IPS-18c (cell line): ENCODE data around the gene HPGDS.
"Not testable (repeated sequence)": the region's sequence is repeated elsewhere in the genome, so short reads cannot be mapped to it uniquely, and the experiment has no call there.

ENCODE experiments used
- H3K4me3 ChIP-seq: 2 replicates; pipeline ENCODE4 v1.7.0; 2013; ENCODE audit warnings: low read depth, mild to moderate bottlenecking, low read length, moderate library complexity; ENCODE audit not compliant: insufficient read depth
- H3K9me3 ChIP-seq: one replicate; pipeline ENCODE4 v1.6.1; 2013; ENCODE audit warnings: mild to moderate bottlenecking, low read length, moderate library complexity; ENCODE audit not compliant: control insufficient read depth, insufficient read depth

HPGDS gene

GRCh38 chr4:94338681-94339351 is 3.8 kb downstream of the HPGDS start:
- no peaks in the 10 kb centered on the region for H3K9me3 ChIP-seq
- H3K4me3 ChIP-seq, result no peak overlapping the region

GRCh38 chr4:94336791-94337190 is 5.8 kb downstream of the HPGDS start:
- H3K4me3 ChIP-seq, H3K9me3 ChIP-seq: not testable (repeated sequence)

- H3K4me3 ChIP-seq, result no peak overlapping the region
Observed at GRCh38 chr4:94336303-94336702, 6.3 kb downstream of the HPGDS start.

GRCh38 chr4:94334962-94335361 is 7.7 kb downstream of the HPGDS start:
- Histone ChIP-seq H3K4me3 (no peak overlapping the region), H3K9me3 (no peaks in the 10 kb centered on the region)

More at GRCh38 chr4:94336303-94336702, 6.3 kb downstream of the HPGDS start:
- no peaks in the 10 kb centered on the region for H3K9me3 ChIP-seq

- Histone ChIP-seq H3K9me3 (no peaks in the 10 kb centered on the region), H3K4me3 (no peak overlapping the region)
Observed at GRCh38 chr4:94334476-94334875, 8.2 kb downstream of the HPGDS start.

- H3K9me3 ChIP-seq, result no peaks in the 10 kb centered on the region
Observed at GRCh38 chr4:94333866-94334265, 8.8 kb downstream of the HPGDS start.

GRCh38 chr4:94332983-94333590 is 9.5 kb downstream of the HPGDS start:
- Histone ChIP-seq H3K9me3 (no peaks in the 10 kb centered on the region), H3K4me3 (no peak overlapping the region)

More at GRCh38 chr4:94333866-94334265, 8.8 kb downstream of the HPGDS start:
- no peak overlapping the region for H3K4me3 ChIP-seq

- Histone ChIP-seq H3K9me3 (peaks cover 1% of the 10 kb centered on the region), H3K4me3 (no peak overlapping the region)
Observed at GRCh38 chr4:94329933-94330332, 12.7 kb downstream of the HPGDS start.

GRCh38 chr4:94325835-94326234 is 16.8 kb downstream of the HPGDS start:
- no peak overlapping the region for H3K4me3 ChIP-seq
- peaks cover 5% of the 10 kb centered on the region for H3K9me3 ChIP-seq

- not testable (repeated sequence) for H3K4me3 ChIP-seq, H3K9me3 ChIP-seq
Observed at GRCh38 chr4:94319927-94320326, 22.7 kb downstream of the HPGDS start.

GRCh38 chr4:94307231-94307871 is 35.3 kb downstream of the HPGDS start:
- no peaks in the 10 kb centered on the region for H3K9me3 ChIP-seq
- no peak overlapping the region for H3K4me3 ChIP-seq

- H3K9me3 ChIP-seq, result no peaks in the 10 kb centered on the region
- H3K4me3 ChIP-seq, result no peak overlapping the region
Observed at GRCh38 chr4:94306713-94307112, 35.9 kb downstream of the HPGDS start.

- Histone ChIP-seq H3K9me3 (no peaks in the 10 kb centered on the region), H3K4me3 (no peak overlapping the region)
Observed at GRCh38 chr4:94305466-94306225, 37.0 kb downstream of the HPGDS start.

GRCh38 chr4:94304365-94304971 is 38.2 kb downstream of the HPGDS start:
- no peaks in the 10 kb centered on the region for H3K9me3 ChIP-seq
- no peak overlapping the region for H3K4me3 ChIP-seq

GRCh38 chr4:94302191-94302590 is 40.4 kb downstream of the HPGDS start:
- Histone ChIP-seq H3K4me3 (no peak overlapping the region), H3K9me3 (no peaks in the 10 kb centered on the region)

- Histone ChIP-seq H3K9me3 (no peaks in the 10 kb centered on the region), H3K4me3 (no peak overlapping the region)
Observed at GRCh38 chr4:94298725-94299252, 43.8 kb downstream of the HPGDS start.

- H3K9me3 ChIP-seq, result not testable (repeated sequence)
Observed at GRCh38 chr4:94295473-94295872, 47.2 kb downstream of the HPGDS start.

More at GRCh38 chr4:94295473-94295872, 47.2 kb downstream of the HPGDS start:
- not testable (repeated sequence) for H3K4me3 ChIP-seq
